COLO668 (cell line): Measurements from ENCODE around the gene MYO1D.
"Not testable (repeated sequence)": the region's sequence is repeated elsewhere in the genome, so short reads cannot be mapped to it uniquely, and the experiment has no call there.

Experiments
- DNase-seq: peaks from one replicate; lab custom pipeline; 2025; ENCODE audit not compliant: unreplicated experiment; lab: John Stamatoyannopoulos, UW

The MYO1D gene

GRCh38 chr17:32551186-32551955 is 325.6 kb downstream of the MYO1D start:
- DNase-seq = no peak

DNA sequence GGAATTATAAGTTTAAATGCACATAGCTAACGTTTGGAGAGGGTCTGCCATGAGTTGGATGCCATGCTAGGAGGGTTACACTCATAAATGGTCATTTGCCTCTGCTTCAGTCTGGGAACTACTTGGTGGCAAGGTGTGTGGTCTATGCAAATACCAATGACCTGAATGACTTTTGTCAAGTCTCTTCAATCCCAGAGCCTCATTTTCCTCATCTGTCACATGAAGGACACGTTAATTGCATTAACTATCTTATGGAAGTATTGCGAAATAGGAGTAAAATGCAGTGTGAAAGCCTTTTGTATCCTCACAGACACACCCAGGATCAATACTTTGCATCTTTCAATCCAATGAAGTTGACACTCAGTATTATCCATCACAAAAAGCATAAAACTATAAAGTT is 327.4 kb downstream of the MYO1D start:
- no peak for DNase-seq

DNA sequence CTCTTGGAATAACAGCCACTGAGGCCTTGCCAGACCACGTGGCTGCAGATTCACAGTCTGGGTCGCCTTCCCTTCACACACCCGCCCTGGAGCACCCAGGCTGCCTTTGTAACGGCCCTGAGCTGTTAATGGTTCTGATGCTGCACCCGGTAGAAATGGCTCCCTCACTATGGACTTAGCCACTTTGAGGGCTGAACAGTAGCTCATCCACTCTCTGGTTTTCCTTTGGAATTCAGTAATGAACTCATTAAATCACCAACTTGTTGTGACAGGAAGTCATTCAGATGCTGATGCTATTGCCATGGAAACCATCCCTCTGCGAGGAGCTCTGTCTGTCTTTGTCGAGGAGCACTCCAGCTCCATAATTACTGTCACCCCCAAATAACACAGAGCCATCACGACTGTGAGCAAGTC is 330.9 kb downstream of the MYO1D start:
- DNase-seq = no peak

DNA sequence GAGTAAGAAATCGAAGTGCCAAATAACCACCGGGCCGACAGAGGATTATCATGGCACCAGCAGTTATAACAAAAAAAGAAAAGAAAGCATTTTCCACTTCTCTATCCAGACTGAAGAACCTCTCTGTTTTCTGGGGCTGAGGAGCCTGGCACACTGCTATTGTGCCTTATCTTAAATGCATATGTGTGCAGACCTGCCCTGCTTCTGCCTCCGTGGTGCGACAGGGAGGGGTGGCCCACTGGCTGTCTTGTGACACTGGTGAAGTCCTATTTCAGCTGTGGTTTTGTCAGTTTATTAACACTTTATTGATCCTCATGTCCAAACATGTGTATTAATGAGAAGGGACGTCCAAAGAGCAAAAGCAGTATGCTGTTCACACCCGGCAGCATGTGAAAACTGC is 334.7 kb downstream of the MYO1D start:
- DNase-seq = no peak

- no peak for DNase-seq
Observed at GRCh38 chr17:32541640-32542039, 335.3 kb downstream of the MYO1D start.

GRCh38 chr17:32536736-32537643 is 339.9 kb downstream of the MYO1D start:
- DNase-seq = no peak

DNA sequence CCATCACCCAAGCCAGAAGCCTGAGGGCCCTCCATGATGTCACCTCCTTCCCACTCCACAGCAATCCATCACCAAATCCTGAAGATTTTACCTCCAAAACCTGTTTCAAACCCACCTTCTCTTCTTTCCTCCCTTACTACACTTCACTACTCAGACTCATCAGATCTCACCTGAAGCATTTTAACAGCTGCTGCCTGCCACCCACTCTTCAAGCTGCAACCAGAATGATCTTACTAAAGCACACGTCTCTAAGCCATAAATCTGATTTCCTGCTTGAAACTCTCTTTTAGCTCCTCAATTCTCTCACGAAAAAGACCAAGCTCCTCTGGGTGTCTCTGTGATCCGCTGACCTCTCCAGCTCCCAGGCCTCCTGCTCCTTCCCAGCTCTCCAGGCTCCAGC is 343.6 kb downstream of the MYO1D start:
- DNase-seq = no peak

DNA sequence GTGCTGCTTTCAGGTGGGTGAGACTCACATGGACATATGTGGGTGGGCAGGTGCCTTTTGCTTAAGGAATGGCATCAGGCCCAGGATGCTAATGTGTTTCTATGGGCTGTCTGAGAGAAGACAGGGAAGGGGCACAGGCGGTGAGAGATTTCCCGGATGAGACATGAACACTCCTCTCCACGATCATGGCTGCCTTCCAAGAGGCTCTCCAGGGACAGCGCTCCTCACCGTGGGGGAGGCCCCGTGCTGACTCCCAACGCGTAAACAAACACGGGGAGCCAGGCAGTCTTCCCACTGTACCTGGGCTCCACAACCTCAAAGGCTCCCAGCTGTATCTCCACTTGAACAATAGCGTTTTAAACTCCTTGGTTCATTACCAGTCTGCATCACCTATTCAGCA is 347.3 kb downstream of the MYO1D start:
- DNase-seq = no peak

DNA sequence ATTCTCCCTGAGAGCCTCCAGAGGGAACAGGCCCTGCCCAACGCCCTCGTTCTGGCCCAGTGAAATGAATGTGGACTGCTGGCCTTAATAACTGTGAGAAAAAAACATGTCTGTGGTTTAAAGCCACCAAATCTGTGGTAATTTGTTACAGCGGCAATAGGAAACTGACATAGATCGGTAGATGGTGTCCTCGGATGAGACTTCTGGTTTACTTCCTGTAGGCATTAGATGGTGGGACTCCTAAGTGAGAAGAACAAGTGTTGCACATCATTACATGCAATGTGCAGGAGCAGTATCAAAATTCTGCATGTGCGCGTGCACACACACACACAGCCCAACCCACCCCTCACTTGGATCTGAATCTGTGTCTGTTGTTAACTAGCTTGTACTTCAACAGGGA is 348.1 kb downstream of the MYO1D start:
- DNase-seq = no peak

GRCh38 chr17:32527146-32527545 is 349.8 kb downstream of the MYO1D start:
- no peak for DNase-seq

- DNase-seq = no peak
Observed at GRCh38 chr17:32525122-32525521, 351.8 kb downstream of the MYO1D start.

- not testable (repeated sequence) for DNase-seq
Observed at GRCh38 chr17:32524553-32524880, 352.4 kb downstream of the MYO1D start.

- no peak for DNase-seq
Observed at GRCh38 chr17:32523827-32524552, 352.9 kb downstream of the MYO1D start.

- no peak for DNase-seq
Observed at GRCh38 chr17:32523017-32523680, 353.8 kb downstream of the MYO1D start.

GRCh38 chr17:32520737-32521404 is 356.1 kb downstream of the MYO1D start:
- DNase-seq = no peak

- no peak for DNase-seq
Observed at GRCh38 chr17:32520104-32520701, 356.7 kb downstream of the MYO1D start.

GRCh38 chr17:32519228-32520103 is 357.5 kb downstream of the MYO1D start:
- DNase-seq = peak; percentile 60

- no peak for DNase-seq
Observed at GRCh38 chr17:32518646-32519227, 358.2 kb downstream of the MYO1D start.

GRCh38 chr17:32517982-32518381 is 358.9 kb downstream of the MYO1D start:
- DNase-seq = no peak
